ENCODE data around the gene COMT. TPM values are rescaled to one million over a fixed set of nuclear protein-coding genes. Genes with fewer than 3 reads are reported as not detected.

The COMT gene
- total and polyA plus RNA-seq, 5 donors: 69.6 to 102 (median 85.1) TPM

- peaks cover 16% of the 10 kb centered on the region for H3K4me1 ChIP-seq (ENCODE audit: control insufficient read depth, insufficient read depth, low read length)
- H3K9me3 ChIP-seq (ENCODE audit: control insufficient read depth, low read length): no peaks in the 10 kb centered on the region
- intact Hi-C loops (cut with DNase I): no loop called here
- H3K4me3 ChIP-seq (ENCODE audit: low read length): no peak overlapping the region
- 58% methylated on average over 24 of the region's 24 CpGs for WGBS
- no peaks in the 10 kb centered on the region for H3K27me3 ChIP-seq (ENCODE audit: control insufficient read depth, insufficient read depth)
- ATAC-seq (no peak), DNase-seq (peak in 1 of 3 donors; percentile 84)
- peak overlapping the region; percentile 14 for H3K27ac ChIP-seq (ENCODE audit: low read length)
Observed at GRCh38 chr22:19987394-19988306, 46.1 kb downstream of the COMT start.

- intact Hi-C loops (cut with DNase I): no loop called here
- Histone ChIP-seq H3K27me3 (ENCODE audit: control insufficient read depth, insufficient read depth) (no peaks in the 10 kb centered on the region), H3K4me3 (ENCODE audit: low read length) (no peak overlapping the region), H3K27ac (ENCODE audit: low read length) (peak overlapping the region; percentile 46), H3K9me3 (ENCODE audit: control insufficient read depth, low read length) (no peaks in the 10 kb centered on the region), H3K4me1 (ENCODE audit: control insufficient read depth, insufficient read depth, low read length) (peaks cover 17% of the 10 kb centered on the region)
- peak in 2 of 3 donors; percentile 47 to 60 for DNase-seq
- 88% methylated on average over 9 of the region's 9 CpGs for WGBS
- ATAC-seq: no peak
Observed at GRCh38 chr22:19988331-19988808, 46.8 kb downstream of the COMT start.

GRCh38 chr22:19988965-19989724, 47.6 kb downstream of the COMT start:
- intact Hi-C loops (cut with DNase I): no loop called here
- no peaks in the 10 kb centered on the region for H3K27me3 ChIP-seq (ENCODE audit: control insufficient read depth, insufficient read depth)
- ATAC-seq: peak; percentile 24
- H3K4me3 ChIP-seq (ENCODE audit: low read length): no peak overlapping the region
- peak overlapping the region; percentile 40 for H3K27ac ChIP-seq (ENCODE audit: low read length)
- no peaks in the 10 kb centered on the region for H3K9me3 ChIP-seq (ENCODE audit: control insufficient read depth, low read length)
- peak in 2 of 3 donors; percentile 80 to 86 for DNase-seq
- WGBS: 69% methylated on average over 18 of the region's 18 CpGs
- H3K4me1 ChIP-seq (ENCODE audit: control insufficient read depth, insufficient read depth, low read length): peaks cover 13% of the 10 kb centered on the region

DNA sequence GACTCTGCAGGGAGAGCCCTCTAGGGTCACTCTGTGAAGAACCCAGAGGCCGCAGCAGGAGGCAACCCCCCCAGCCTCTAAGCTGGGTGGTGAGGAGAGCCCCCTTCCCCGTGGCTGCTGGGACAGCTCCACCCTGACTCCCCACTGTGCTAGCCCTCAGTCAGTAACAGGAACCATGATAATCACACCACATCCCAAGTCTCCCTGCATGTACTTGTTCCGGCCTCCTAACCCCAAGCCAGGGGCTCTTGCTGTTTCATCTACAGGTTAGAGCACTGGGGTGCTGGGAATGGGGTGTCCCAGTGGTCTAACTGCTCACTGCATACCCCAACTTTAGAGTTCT, 48.1 kb downstream of the COMT start:
- H3K4me1 ChIP-seq (ENCODE audit: control insufficient read depth, insufficient read depth, low read length): peaks cover 13% of the 10 kb centered on the region
- 86% methylated on average over 3 of the region's 3 CpGs for WGBS
- intact Hi-C loops (cut with DNase I): no loop called here

GRCh38 chr22:19990188-19990587, 48.6 kb downstream of the COMT start:
- no peaks in the 10 kb centered on the region for H3K9me3 ChIP-seq (ENCODE audit: control insufficient read depth, low read length)
- no peak overlapping the region for H3K27ac ChIP-seq (ENCODE audit: low read length)
- H3K27me3 ChIP-seq (ENCODE audit: control insufficient read depth, insufficient read depth): no peaks in the 10 kb centered on the region
- H3K4me1 ChIP-seq (ENCODE audit: control insufficient read depth, insufficient read depth, low read length): peaks cover 13% of the 10 kb centered on the region
- ATAC-seq: no peak
- peak in 1 of 3 donors; percentile 8 for DNase-seq
- intact Hi-C loops (cut with DNase I): no loop called here
- 50% methylated on average over 2 of the region's 2 CpGs for WGBS
- H3K4me3 ChIP-seq (ENCODE audit: low read length): no peak overlapping the region

More for the DNA sequence above, 48.1 kb downstream of the COMT start:
- H3K27me3 ChIP-seq (ENCODE audit: control insufficient read depth, insufficient read depth): no peaks in the 10 kb centered on the region
- no peak overlapping the region for H3K4me3 ChIP-seq (ENCODE audit: low read length)
- ATAC-seq: no peak
- H3K27ac ChIP-seq (ENCODE audit: low read length): no peak overlapping the region
- DNase-seq: peak in 1 of 3 donors; percentile 32
- no peaks in the 10 kb centered on the region for H3K9me3 ChIP-seq (ENCODE audit: control insufficient read depth, low read length)

- Histone ChIP-seq H3K27ac (ENCODE audit: low read length) (peak overlapping the region; percentile 8), H3K27me3 (ENCODE audit: control insufficient read depth, insufficient read depth) (no peaks in the 10 kb centered on the region), H3K4me1 (ENCODE audit: control insufficient read depth, insufficient read depth, low read length) (peaks cover 12% of the 10 kb centered on the region), H3K4me3 (ENCODE audit: low read length) (no peak overlapping the region), H3K9me3 (ENCODE audit: control insufficient read depth, low read length) (no peaks in the 10 kb centered on the region)
- ATAC-seq: no peak
- peak in 2 of 3 donors; percentile 54 to 65 for DNase-seq
- 86% methylated on average over 20 of the region's 20 CpGs for WGBS
- intact Hi-C loops (cut with DNase I): no loop called here
Observed at GRCh38 chr22:19990609-19991394, 49.2 kb downstream of the COMT start.

DNA sequence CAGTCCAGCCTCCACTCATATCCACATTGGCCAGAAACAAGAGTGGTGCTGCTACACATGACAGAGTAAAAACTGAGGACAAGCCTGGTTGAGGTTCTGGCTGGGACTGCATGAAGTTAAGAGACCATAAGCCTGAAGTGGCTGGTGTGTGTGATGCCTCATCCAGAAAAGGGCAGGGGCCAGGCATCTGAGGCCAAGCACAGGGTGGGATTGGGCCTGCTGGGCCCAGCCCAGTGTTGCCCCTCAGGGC, 49.7 kb downstream of the COMT start:
- Histone ChIP-seq H3K27me3 (ENCODE audit: control insufficient read depth, insufficient read depth) (no peaks in the 10 kb centered on the region), H3K4me1 (ENCODE audit: control insufficient read depth, insufficient read depth, low read length) (peaks cover 8% of the 10 kb centered on the region), H3K27ac (ENCODE audit: low read length) (peak overlapping the region; percentile 8), H3K4me3 (ENCODE audit: low read length) (no peak overlapping the region), H3K9me3 (ENCODE audit: control insufficient read depth, low read length) (no peaks in the 10 kb centered on the region)
- peak in 1 of 2 donors; percentile 1 for ATAC-seq
- DNase-seq: no peak
- intact Hi-C loops (cut with DNase I): no loop called here

DNA sequence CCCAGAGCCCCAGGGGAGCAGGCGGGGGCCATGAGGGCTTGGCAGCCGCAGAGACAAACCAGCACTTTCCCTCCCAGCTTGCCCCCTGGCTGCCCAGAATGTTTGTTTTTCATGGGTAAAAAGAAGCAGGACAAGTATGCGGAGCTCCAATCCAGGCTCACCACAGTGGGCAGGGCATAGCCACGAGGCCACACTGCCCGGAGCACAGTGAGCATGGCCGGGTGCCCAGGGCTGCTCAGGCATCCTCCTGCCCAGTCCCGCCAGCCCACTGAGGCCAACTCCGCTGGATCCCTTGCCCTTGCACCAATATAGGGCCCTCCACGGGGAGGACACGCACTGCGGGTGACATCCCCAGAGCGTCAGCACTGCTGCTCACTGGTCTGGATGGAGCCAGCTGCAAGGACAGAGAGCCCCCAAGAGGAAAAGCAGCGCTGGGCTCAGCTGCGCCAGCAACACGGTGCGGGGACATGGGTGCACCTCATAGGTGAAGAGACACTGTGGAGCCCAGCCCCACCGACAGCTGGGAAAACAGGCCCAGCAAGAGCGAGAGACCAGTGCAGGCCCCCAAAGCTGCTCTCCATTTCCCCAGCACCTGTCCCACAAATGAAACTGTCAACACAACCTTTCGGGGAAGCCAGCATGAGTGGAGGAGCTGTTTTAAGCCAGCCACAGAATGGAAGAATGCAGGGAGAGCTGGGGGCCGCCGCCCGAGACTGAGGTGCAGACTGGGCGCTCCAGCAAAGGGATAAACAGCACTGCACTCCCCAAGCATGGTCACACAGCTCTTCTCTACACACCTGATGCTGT, 50.3 kb downstream of the COMT start:
- H3K27me3 ChIP-seq (ENCODE audit: control insufficient read depth, insufficient read depth): no peaks in the 10 kb centered on the region
- H3K4me3 ChIP-seq (ENCODE audit: low read length): no peak overlapping the region
- intact Hi-C loops (cut with DNase I): no loop called here
- 82% methylated on average over 23 of the region's 23 CpGs for WGBS
- no peak overlapping the region for H3K27ac ChIP-seq (ENCODE audit: low read length)
- H3K9me3 ChIP-seq (ENCODE audit: control insufficient read depth, low read length): no peaks in the 10 kb centered on the region
- peak in 2 of 3 donors; percentile 55 to 70 for DNase-seq
- H3K4me1 ChIP-seq (ENCODE audit: control insufficient read depth, insufficient read depth, low read length): peaks cover 9% of the 10 kb centered on the region
- peak in 1 of 2 donors; percentile 3 for ATAC-seq

DNA sequence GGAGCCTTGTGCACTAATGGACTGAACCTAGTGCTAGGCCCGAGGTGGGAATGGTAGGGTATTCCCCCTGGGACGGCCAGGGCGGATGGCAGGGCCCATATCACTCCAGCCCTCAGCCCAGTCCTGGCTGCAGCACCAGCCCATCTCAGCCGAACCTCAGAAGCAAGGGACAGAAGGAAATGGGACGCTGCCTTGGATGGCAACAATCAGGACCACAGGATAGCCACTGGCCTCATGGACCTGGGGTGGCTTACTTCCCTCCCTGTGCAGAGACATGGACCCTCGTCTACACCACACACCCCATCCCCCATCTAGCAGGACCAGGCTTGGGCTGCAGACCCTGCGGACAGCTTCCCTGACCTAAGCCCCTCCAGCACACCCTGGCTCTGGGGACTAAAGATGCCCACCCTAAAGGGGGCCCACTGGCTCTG, 50.9 kb downstream of the COMT start:
- intact Hi-C loops (cut with DNase I): no loop called here
- Histone ChIP-seq H3K4me3 (ENCODE audit: low read length) (no peak overlapping the region), H3K27me3 (ENCODE audit: control insufficient read depth, insufficient read depth) (no peaks in the 10 kb centered on the region), H3K9me3 (ENCODE audit: control insufficient read depth, low read length) (no peaks in the 10 kb centered on the region), H3K4me1 (ENCODE audit: control insufficient read depth, insufficient read depth, low read length) (peaks cover 11% of the 10 kb centered on the region), H3K27ac (ENCODE audit: low read length) (no peak overlapping the region)
- DNase-seq: peak in 1 of 3 donors; percentile 31
- WGBS: 89% methylated on average over 7 of the region's 7 CpGs
- no peak for ATAC-seq

GRCh38 chr22:19992921-19993355, 51.4 kb downstream of the COMT start:
- no peak for ATAC-seq
- no peaks in the 10 kb centered on the region for H3K27me3 ChIP-seq (ENCODE audit: control insufficient read depth, insufficient read depth)
- no peaks in the 10 kb centered on the region for H3K9me3 ChIP-seq (ENCODE audit: control insufficient read depth, low read length)
- 74% methylated on average over 6 of the region's 6 CpGs for WGBS
- peak in 2 of 3 donors; percentile 14 to 48 for DNase-seq
- peaks cover 11% of the 10 kb centered on the region for H3K4me1 ChIP-seq (ENCODE audit: control insufficient read depth, insufficient read depth, low read length)
- intact Hi-C loops (cut with DNase I): no loop called here
- no peak overlapping the region for H3K4me3 ChIP-seq (ENCODE audit: low read length)
- H3K27ac ChIP-seq (ENCODE audit: low read length): no peak overlapping the region

All from right cardiac atrium (tissue), 5 donors.